OCI-LY7 (cell line): ENCODE results near the gene NCOA7. TPM values are rescaled to one million over a fixed set of nuclear protein-coding genes. Genes with fewer than 3 reads are reported as not detected.

ENCODE experiments used
- BruUV-seq: library from RNA; stranded (reverse); fragments of 400-500 nt; replicated peaks from 2 replicates; lab custom pipeline; 2021; lab: Mats Ljungman, UMichigan
- CTCF ChIA-PET: fragments of 300-600 bp; sonication (Branson Sonifier 250); formaldehyde crosslinking; loops from one replicate; lab custom pipeline; 2022; ENCODE audit warnings: antibody characterized with exemption; ENCODE audit not compliant: unreplicated experiment; lab: Charles Lee
- POLR2A ChIA-PET: fragments of 300-600 bp; sonication (Branson Sonifier 250); formaldehyde crosslinking; loops from one replicate; lab custom pipeline; 2022; ENCODE audit warnings: antibody characterized with exemption; lab: Charles Lee
- DNase-seq: peaks from one replicate; pipeline ENCODE4 v3.0.0-alpha.2; 2015; ENCODE audit warnings: low spot score
- H2AFZ ChIP-seq: fragments of 200-600 bp; sonication (generic), shearing (Covaris generic); 2 replicates; pipeline ENCODE4 v1.6.1; 2014; ENCODE audit warnings: mild to moderate bottlenecking, antibody characterized with exemption, low read length, moderate library complexity
- H3K27ac ChIP-seq: fragments of 200-600 bp; sonication (generic); 2 replicates; pipeline ENCODE4 v1.5.1; 2014; ENCODE audit warnings: mixed run types, low read depth, mild to moderate bottlenecking, moderate library complexity, low read length, inconsistent platforms; ENCODE audit not compliant: poor library complexity, severe bottlenecking
- H3K36me3 ChIP-seq: fragments of 200-600 bp; sonication (generic); 2 replicates; pipeline ENCODE4 v1.6.1; 2014; ENCODE audit warnings: mild to moderate bottlenecking, antibody characterized with exemption, low read length, moderate library complexity, mixed read lengths; ENCODE audit not compliant: insufficient read depth
- H3K4me1 ChIP-seq: fragments of 200-600 bp; sonication (generic); 2 replicates; pipeline ENCODE4 v1.5.1; 2014; ENCODE audit warnings: mild to moderate bottlenecking, low read length; ENCODE audit not compliant: insufficient read depth, poor library complexity, severe bottlenecking
- H3K4me2 ChIP-seq: fragments of 200-600 bp; sonication (generic); 2 replicates; pipeline ENCODE4 v1.6.1; 2014; ENCODE audit warnings: mild to moderate bottlenecking, low read length
- H3K4me3 ChIP-seq: fragments of 200-600 bp; sonication (generic); 2 replicates; pipeline ENCODE4 v1.5.1; 2014; ENCODE audit warnings: mild to moderate bottlenecking, low read depth, low read length; ENCODE audit not compliant: poor library complexity, severe bottlenecking
- H3K79me2 ChIP-seq: fragments of 200-600 bp; sonication (generic); 2 replicates; pipeline ENCODE4 v1.6.1; 2016; ENCODE audit warnings: low read depth, mild to moderate bottlenecking, low read length, moderate library complexity, mixed read lengths; ENCODE audit not compliant: insufficient read depth
- H3K9me2 ChIP-seq: fragments of 200-600 bp; sonication (generic); 2 replicates; pipeline ENCODE4 v1.6.1; 2016; ENCODE audit warnings: mild to moderate bottlenecking, low read length, mixed read lengths; ENCODE audit not compliant: insufficient read depth
- H3K9me3 ChIP-seq: fragments of 200-600 bp; sonication (generic); 2 replicates; pipeline ENCODE4 v1.6.1; 2014; ENCODE audit warnings: mild to moderate bottlenecking, mixed run types, low read length, mixed read lengths
- H4K20me1 ChIP-seq: fragments of 200-600 bp; sonication (generic); 2 replicates; pipeline ENCODE4 v1.6.1; 2014; ENCODE audit warnings: mild to moderate bottlenecking, antibody characterized with exemption, low read length, moderate library complexity, mixed read lengths; ENCODE audit not compliant: insufficient read depth
- EZH2phosphoT487 ChIP-seq: fragments of 200-600 bp; sonication (generic); IDR thresholded peaks from 2 replicates; pipeline ENCODE4 v1.6.1; 2018; ENCODE audit warnings: low read depth, borderline replicate concordance, mild to moderate bottlenecking, mixed run types, antibody characterized with exemption, low read length, moderate library complexity, mixed read lengths
- intact Hi-C: fragments of 100-400 bp; cut with micrococcal nuclease; formaldehyde crosslinking; loops from one replicate; pipeline ENCODE4 v1.10.0; 2022; ENCODE audit not compliant: unreplicated experiment
- total RNA-seq, 2 experiments: library from RNA; depleted of rRNA in 1 of 2; stranded (reverse); fragments of >200 nt in 1 of 2; shearing (Covaris generic) in 1 of 2; gene quantifications; 2 replicates each; pipeline ENCODE4 v1.2.3, GENCODE V29; 2014 to 2022
- TF ChIP-seq, protein P1 (sequence below): fragments of 200-600 bp; sonication (generic); conservative IDR thresholded peaks from 2 replicates; pipeline ENCODE4 v1.5.1; 2014; ENCODE audit warnings: mild to moderate bottlenecking, antibody characterized with exemption, low read length, moderate library complexity, mixed read lengths

NCOA7 gene
- total RNA-seq, 2 experiments from 2014 or later: 14.8 to 52.2 TPM

DNA sequence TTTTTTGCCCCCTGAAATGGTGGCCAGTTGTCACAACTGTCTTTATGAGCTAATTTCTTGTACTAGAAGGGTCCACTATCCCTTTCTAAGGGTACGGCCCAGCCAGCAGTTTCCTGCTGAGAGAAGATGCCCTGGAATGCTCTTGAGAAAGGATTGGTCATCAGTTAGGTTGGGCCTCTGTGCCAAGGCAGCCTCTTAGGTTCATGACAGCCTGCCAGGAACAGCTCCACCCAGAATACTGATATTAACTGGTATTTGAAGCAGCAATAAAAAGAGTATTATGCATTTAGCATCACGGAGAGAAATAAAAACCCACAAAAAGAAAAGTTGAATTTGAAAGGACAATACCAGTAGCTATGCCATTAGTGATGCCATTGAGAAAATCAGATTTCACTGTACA, 156.9 kb downstream of the NCOA7 start:
- Histone ChIP-seq H4K20me1 (no peaks in the 10 kb centered on the region), H3K4me3 (no peak overlapping the region), H2AFZ (no peak overlapping the region), H3K79me2 (no peaks in the 10 kb centered on the region), H3K4me2 (no peak overlapping the region), H3K9me2 (no peaks in the 10 kb centered on the region), H3K9me3 (no peaks in the 10 kb centered on the region), H3K36me3 (no peaks in the 10 kb centered on the region), H3K4me1 (peaks cover 5% of the 10 kb centered on the region), H3K27ac (no peak overlapping the region)
- no peak for DNase-seq
- intact Hi-C loops: no loop called here
- TF ChIP-seq EZH2phosphoT487: no peak
- TF ChIP-seq, protein P1, sequence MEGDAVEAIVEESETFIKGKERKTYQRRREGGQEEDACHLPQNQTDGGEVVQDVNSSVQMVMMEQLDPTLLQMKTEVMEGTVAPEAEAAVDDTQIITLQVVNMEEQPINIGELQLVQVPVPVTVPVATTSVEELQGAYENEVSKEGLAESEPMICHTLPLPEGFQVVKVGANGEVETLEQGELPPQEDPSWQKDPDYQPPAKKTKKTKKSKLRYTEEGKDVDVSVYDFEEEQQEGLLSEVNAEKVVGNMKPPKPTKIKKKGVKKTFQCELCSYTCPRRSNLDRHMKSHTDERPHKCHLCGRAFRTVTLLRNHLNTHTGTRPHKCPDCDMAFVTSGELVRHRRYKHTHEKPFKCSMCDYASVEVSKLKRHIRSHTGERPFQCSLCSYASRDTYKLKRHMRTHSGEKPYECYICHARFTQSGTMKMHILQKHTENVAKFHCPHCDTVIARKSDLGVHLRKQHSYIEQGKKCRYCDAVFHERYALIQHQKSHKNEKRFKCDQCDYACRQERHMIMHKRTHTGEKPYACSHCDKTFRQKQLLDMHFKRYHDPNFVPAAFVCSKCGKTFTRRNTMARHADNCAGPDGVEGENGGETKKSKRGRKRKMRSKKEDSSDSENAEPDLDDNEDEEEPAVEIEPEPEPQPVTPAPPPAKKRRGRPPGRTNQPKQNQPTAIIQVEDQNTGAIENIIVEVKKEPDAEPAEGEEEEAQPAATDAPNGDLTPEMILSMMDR: no peak
- BruUV-seq: no TSS peak
- POLR2A ChIA-PET: interaction anchor here (0.8 to 1.3 kb wide), 4 partner anchors 8 to 27 kb away, joined by 3 to 6 read pairs (median 4); partner anchors contain the start of gene HINT3
- CTCF ChIA-PET: no interaction called here

DNA sequence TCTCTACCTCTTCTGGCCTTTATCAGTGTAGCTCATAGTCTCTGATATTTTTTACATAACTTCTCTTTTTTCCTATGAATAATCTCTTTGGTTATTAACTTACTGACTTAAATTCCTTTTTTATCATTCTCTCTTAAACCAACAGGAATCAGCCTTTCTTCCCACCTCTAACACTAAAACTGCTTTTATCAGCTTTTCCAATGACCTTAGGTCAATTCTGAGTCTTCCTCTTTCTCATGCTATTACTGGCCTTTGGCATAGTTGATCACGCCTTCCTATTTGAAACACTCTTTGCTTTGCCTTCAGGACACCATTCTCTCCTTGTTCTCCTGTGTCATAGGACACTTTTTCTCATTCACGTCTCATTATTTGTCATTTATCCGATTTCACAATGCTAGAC, 157.7 kb downstream of the NCOA7 start:
- no TSS peak for BruUV-seq
- Histone ChIP-seq H2AFZ (no peak overlapping the region), H3K4me2 (no peak overlapping the region), H3K4me1 (peaks cover 5% of the 10 kb centered on the region), H4K20me1 (no peaks in the 10 kb centered on the region), H3K36me3 (no peaks in the 10 kb centered on the region), H3K4me3 (no peak overlapping the region), H3K9me3 (no peaks in the 10 kb centered on the region), H3K9me2 (no peaks in the 10 kb centered on the region), H3K27ac (no peak overlapping the region), H3K79me2 (no peaks in the 10 kb centered on the region)
- CTCF ChIA-PET: no interaction called here
- no peak for DNase-seq
- POLR2A ChIA-PET: interaction anchor here (0.8 to 1.3 kb wide), 3 partner anchors 8 to 25 kb away, joined by 3 to 6 read pairs (median 5); partner anchors contain the start of gene HINT3
- intact Hi-C loops: no loop called here
- TF ChIP-seq, protein P1: no peak
- no peak for TF ChIP-seq EZH2phosphoT487

DNA sequence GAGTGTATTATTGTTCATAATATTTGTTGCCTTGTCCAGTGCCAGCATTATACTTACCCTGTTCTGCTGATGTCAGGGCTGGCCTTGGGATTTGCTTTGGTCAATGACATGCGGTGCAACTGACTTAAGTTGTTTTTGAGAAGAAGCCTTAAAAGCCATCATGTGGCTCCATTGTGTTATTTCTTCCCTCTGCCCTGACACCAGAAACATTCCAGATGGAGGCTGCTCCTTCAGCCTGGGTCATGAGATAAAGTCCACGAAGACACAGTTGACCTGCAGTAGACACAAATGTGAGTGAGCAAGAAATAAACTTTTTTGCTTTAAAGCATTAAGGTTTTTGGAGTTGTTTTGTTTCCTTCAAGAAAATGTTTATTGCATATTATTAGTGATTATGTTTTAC, 158.3 kb downstream of the NCOA7 start:
- Histone ChIP-seq H3K4me1 (peaks cover 4% of the 10 kb centered on the region), H2AFZ (no peak overlapping the region), H3K4me3 (no peak overlapping the region), H3K36me3 (no peaks in the 10 kb centered on the region), H3K27ac (no peak overlapping the region), H3K79me2 (no peaks in the 10 kb centered on the region), H3K9me2 (no peaks in the 10 kb centered on the region), H4K20me1 (no peaks in the 10 kb centered on the region), H3K4me2 (no peak overlapping the region), H3K9me3 (no peaks in the 10 kb centered on the region)
- POLR2A ChIA-PET: interaction anchor here (1.3 kb wide), 1 partner anchor 16 kb away, joined by 6 read pairs; no protein-coding TSS in a partner anchor
- intact Hi-C loops: no loop called here
- CTCF ChIA-PET: no interaction called here
- BruUV-seq: no TSS peak
- no peak for DNase-seq
- TF ChIP-seq, protein P1: no peak
- no peak for TF ChIP-seq EZH2phosphoT487
